OCI-LY3 (cell line): Measurements from ENCODE around the gene HIP1R.

Source experiments
- H2AFZ ChIP-seq: fragments of 200-600, 300-600 bp; shearing (Covaris generic); 2 replicates; pipeline ENCODE4 v1.6.0; 2014; ENCODE audit warnings: antibody characterized with exemption, low read depth, low read length
- H3K27ac ChIP-seq: fragments of 200-600, 300-600 bp; sonication (generic); 2 replicates; pipeline ENCODE4 v1.5.1; 2014; ENCODE audit warnings: mild to moderate bottlenecking, low read length, moderate library complexity, mixed read lengths
- H3K27me3 ChIP-seq: fragments of 200-600, 300-600 bp; sonication (generic); 2 replicates; pipeline ENCODE4 v1.6.1; 2014; ENCODE audit warnings: low read depth, low read length, mixed read lengths
- H3K36me3 ChIP-seq: fragments of 200-600, 300-600 bp; sonication (generic); replicated peaks from 2 replicates; pipeline ENCODE3; 2014; ENCODE audit warnings: low read depth, low read length, mixed read lengths
- H3K4me1 ChIP-seq: fragments of 300-600, 200-600 bp; sonication (generic); 2 replicates; pipeline ENCODE4 v1.6.1; 2014; ENCODE audit warnings: low read length, mixed read lengths
- H3K4me2 ChIP-seq: fragments of 200-600, 300-600 bp; sonication (generic); 2 replicates; pipeline ENCODE4 v1.6.1; 2014; ENCODE audit warnings: low read length, mixed read lengths
- H3K4me3 ChIP-seq: fragments of 300-600, 200-600 bp; sonication (generic); 2 replicates; pipeline ENCODE4 v1.5.1; 2014; ENCODE audit warnings: antibody characterized with exemption, mild to moderate bottlenecking, low read length, moderate library complexity
- H3K79me2 ChIP-seq: fragments of 300-600, 200-600 bp; shearing (Covaris generic); 2 replicates; pipeline ENCODE4 v1.6.1; 2014; ENCODE audit warnings: mild to moderate bottlenecking, low read length, mixed read lengths
- H3K9ac ChIP-seq: fragments of 300-600, 200-600 bp; shearing (Covaris generic); 2 replicates; pipeline ENCODE4 v1.6.0; 2014; ENCODE audit warnings: mild to moderate bottlenecking, low read length, moderate library complexity
- H3K9me3 ChIP-seq: fragments of 200-600, 300-600 bp; shearing (Covaris generic); 2 replicates; pipeline ENCODE4 v1.6.1; 2014; ENCODE audit warnings: low read length, mixed read lengths; ENCODE audit not compliant: insufficient read depth
- H4K20me1 ChIP-seq: fragments of 200-600, 300-600 bp; sonication (generic); 2 replicates; pipeline ENCODE4 v1.6.1; 2016; ENCODE audit warnings: low read length, mixed read lengths; ENCODE audit not compliant: insufficient read depth
- CTCF ChIP-seq: fragments of 200-600, 300-600 bp; sonication (generic); IDR thresholded peaks from 2 replicates; pipeline ENCODE4 v1.5.1; 2014; ENCODE audit warnings: antibody characterized with exemption, low read length, low read depth
- EZH2phosphoT487 ChIP-seq: fragments of 200-600 bp; shearing (Covaris generic); IDR thresholded peaks from 2 replicates; pipeline ENCODE4 v1.6.1; 2018; ENCODE audit warnings: antibody characterized with exemption, mixed run types, low read depth

Gene HIP1R

GRCh38 chr12:122846622-122847515 lies 11.6 kb downstream of the HIP1R start:
- no peaks in the 10 kb centered on the region for H3K27me3 ChIP-seq
- no peaks in the 10 kb centered on the region for H3K36me3 ChIP-seq
- no peaks in the 10 kb centered on the region for H3K79me2 ChIP-seq
- H3K27ac ChIP-seq, result no peak overlapping the region
- H3K4me2 ChIP-seq, result no peak overlapping the region
- H2AFZ ChIP-seq, result no peak overlapping the region
- H3K9ac ChIP-seq, result no peak overlapping the region
- H4K20me1 ChIP-seq, result no peaks in the 10 kb centered on the region
- no peaks in the 10 kb centered on the region for H3K9me3 ChIP-seq
- TF ChIP-seq EZH2phosphoT487 (no peak), CTCF (no peak)
- no peak overlapping the region for H3K4me3 ChIP-seq
- no peaks in the 10 kb centered on the region for H3K4me1 ChIP-seq

- no peaks in the 10 kb centered on the region for H3K79me2 ChIP-seq
- H3K9ac ChIP-seq, result no peak overlapping the region
- H2AFZ ChIP-seq, result no peak overlapping the region
- no peaks in the 10 kb centered on the region for H3K36me3 ChIP-seq
- H3K27me3 ChIP-seq, result no peaks in the 10 kb centered on the region
- H4K20me1 ChIP-seq, result no peaks in the 10 kb centered on the region
- no peak overlapping the region for H3K4me3 ChIP-seq
- TF ChIP-seq EZH2phosphoT487 (no peak), CTCF (no peak)
- H3K9me3 ChIP-seq, result no peaks in the 10 kb centered on the region
- H3K4me1 ChIP-seq, result no peaks in the 10 kb centered on the region
- H3K27ac ChIP-seq, result no peak overlapping the region
- no peak overlapping the region for H3K4me2 ChIP-seq
Observed at GRCh38 chr12:122847516-122847836, 12.2 kb downstream of the HIP1R start.

GRCh38 chr12:122847921-122848421 lies 12.7 kb downstream of the HIP1R start:
- no peaks in the 10 kb centered on the region for H3K79me2 ChIP-seq
- no peaks in the 10 kb centered on the region for H3K27me3 ChIP-seq
- H3K4me2 ChIP-seq, result no peak overlapping the region
- H3K9me3 ChIP-seq, result no peaks in the 10 kb centered on the region
- no peak overlapping the region for H3K4me3 ChIP-seq
- no peaks in the 10 kb centered on the region for H4K20me1 ChIP-seq
- no peak overlapping the region for H3K27ac ChIP-seq
- H3K36me3 ChIP-seq, result no peaks in the 10 kb centered on the region
- no peaks in the 10 kb centered on the region for H3K4me1 ChIP-seq
- no peak overlapping the region for H3K9ac ChIP-seq
- no peak overlapping the region for H2AFZ ChIP-seq
- TF ChIP-seq CTCF, result no peak
- TF ChIP-seq EZH2phosphoT487, result no peak

- no peak for TF ChIP-seq EZH2phosphoT487
- no peak for TF ChIP-seq CTCF
- Histone ChIP-seq H2AFZ (no peak overlapping the region), H3K4me3 (no peak overlapping the region), H3K27ac (no peak overlapping the region), H3K36me3 (no peaks in the 10 kb centered on the region), H3K4me2 (no peak overlapping the region), H3K79me2 (no peaks in the 10 kb centered on the region), H3K9me3 (no peaks in the 10 kb centered on the region), H3K27me3 (no peaks in the 10 kb centered on the region), H4K20me1 (no peaks in the 10 kb centered on the region), H3K9ac (no peak overlapping the region), H3K4me1 (no peaks in the 10 kb centered on the region)
Observed at GRCh38 chr12:122848471-122849351, 13.5 kb downstream of the HIP1R start.
